ENCODE results near the gene NEK7. TPM values are rescaled to one million over a fixed set of nuclear protein-coding genes. Genes with fewer than 3 reads are reported as not detected.

Gene NEK7
- total RNA-seq, 6 donors from 2014 or later = 55.3 to 137 (median 112) TPM

DNA sequence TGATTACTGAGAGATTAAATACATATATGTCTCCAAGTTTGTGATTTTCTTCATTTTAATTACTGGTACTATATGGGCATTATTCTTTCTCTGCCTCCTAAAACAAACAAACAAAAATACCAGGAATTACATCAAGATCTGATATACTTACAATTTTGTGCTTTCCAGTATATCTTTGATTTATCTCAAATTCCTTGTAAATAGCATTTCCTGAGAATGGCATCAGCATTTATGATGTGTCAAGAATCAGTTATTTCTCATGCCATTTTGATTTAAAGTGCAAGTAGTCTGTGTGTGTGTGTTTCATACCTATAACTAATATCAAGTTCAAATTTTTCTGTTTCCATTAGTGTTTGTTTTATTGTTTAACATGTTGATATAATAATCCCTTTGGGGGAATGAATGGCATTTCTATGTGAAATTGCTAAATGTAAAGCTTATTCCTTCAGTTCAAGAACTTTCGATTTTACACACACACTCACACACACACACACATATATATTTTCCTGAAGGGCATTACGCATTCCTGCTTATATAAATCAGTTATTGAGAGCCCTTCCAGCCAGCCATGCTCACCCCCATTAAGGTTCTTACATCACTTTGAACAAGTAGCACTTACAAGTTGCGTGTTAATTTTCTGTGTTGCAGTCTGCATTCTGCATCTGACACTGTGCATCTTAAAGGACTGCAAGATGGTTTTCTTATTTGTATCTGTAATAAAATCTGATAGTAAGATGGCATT, 102.7 kb downstream of the NEK7 start:
- DNase-seq = no peak
- 78 to 87% methylated on average over 3 of the region's 3 CpGs for WGBS, 2 donors
- TF ChIP-seq, protein P1, sequence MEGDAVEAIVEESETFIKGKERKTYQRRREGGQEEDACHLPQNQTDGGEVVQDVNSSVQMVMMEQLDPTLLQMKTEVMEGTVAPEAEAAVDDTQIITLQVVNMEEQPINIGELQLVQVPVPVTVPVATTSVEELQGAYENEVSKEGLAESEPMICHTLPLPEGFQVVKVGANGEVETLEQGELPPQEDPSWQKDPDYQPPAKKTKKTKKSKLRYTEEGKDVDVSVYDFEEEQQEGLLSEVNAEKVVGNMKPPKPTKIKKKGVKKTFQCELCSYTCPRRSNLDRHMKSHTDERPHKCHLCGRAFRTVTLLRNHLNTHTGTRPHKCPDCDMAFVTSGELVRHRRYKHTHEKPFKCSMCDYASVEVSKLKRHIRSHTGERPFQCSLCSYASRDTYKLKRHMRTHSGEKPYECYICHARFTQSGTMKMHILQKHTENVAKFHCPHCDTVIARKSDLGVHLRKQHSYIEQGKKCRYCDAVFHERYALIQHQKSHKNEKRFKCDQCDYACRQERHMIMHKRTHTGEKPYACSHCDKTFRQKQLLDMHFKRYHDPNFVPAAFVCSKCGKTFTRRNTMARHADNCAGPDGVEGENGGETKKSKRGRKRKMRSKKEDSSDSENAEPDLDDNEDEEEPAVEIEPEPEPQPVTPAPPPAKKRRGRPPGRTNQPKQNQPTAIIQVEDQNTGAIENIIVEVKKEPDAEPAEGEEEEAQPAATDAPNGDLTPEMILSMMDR (IDR thresholded peaks at IDR 0.05) = no peak
- TF ChIP-seq POLR2A (IDR thresholded peaks at IDR 0.05) = no peak
- TF ChIP-seq EP300 (IDR thresholded peaks at IDR 0.05) = no peak

DNA sequence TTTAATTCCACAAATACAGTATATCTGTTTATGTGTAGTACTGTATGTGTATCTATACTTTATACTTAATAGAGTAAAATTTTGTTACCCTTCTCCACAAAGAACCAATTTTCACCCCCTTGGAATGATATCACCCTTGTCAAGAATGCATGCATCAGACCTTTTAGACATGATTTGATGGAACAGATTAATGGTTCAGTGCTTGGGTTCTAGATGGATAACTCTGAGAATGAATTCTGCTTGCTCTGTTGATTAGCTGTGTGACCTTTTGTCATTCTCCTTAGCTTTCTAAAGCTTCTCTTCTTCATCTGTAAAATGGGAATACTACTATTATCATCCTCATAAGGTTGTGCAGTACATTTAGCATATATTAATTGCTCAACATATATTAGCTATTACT, 105.1 kb downstream of the NEK7 start:
- no peak for DNase-seq
- no peaks in the 10 kb centered on the region for H3K27me3 ChIP-seq
- H3K9me3 ChIP-seq = no peaks in the 10 kb centered on the region
- ATAC-seq (ENCODE audit: low FRiP score in 2 of 2) = no peak
- H3K36me3 ChIP-seq = peaks cover 0 to 3% (median 0%) of the 10 kb centered on the region in 4 donors
- H3K4me1 ChIP-seq = peaks cover 0 to 16% (median 13%) of the 10 kb centered on the region in 4 donors
- H3K27ac ChIP-seq = no peak overlapping the region
- no peak for TF ChIP-seq POLR2AphosphoS5 (IDR thresholded peaks at IDR 0.05)
- no peak for TF ChIP-seq EP300 (IDR thresholded peaks at IDR 0.05)
- no peak for TF ChIP-seq POLR2A (IDR thresholded peaks at IDR 0.05)
- TF ChIP-seq, protein P1 (IDR thresholded peaks at IDR 0.05) = no peak
- no peak overlapping the region for H3K4me3 ChIP-seq

More for the DNA sequence above, 102.7 kb downstream of the NEK7 start:
- ATAC-seq (ENCODE audit: low FRiP score in 2 of 2) = no peak
- no peak overlapping the region for H3K4me3 ChIP-seq
- peaks cover 0 to 14% (median 12%) of the 10 kb centered on the region in 4 donors for H3K4me1 ChIP-seq
- no peak overlapping the region for H3K27ac ChIP-seq
- no peaks in the 10 kb centered on the region for H3K36me3 ChIP-seq
- no peaks in the 10 kb centered on the region for H3K27me3 ChIP-seq
- H3K9me3 ChIP-seq = no peaks in the 10 kb centered on the region

GRCh38 chr1:198263186-198263585, 106.4 kb downstream of the NEK7 start:
- no peak for DNase-seq
- peaks cover 0 to 16% (median 13%) of the 10 kb centered on the region in 4 donors for H3K4me1 ChIP-seq
- no peak overlapping the region for H3K27ac ChIP-seq
- no peak for ATAC-seq (ENCODE audit: low FRiP score in 2 of 2)
- H3K4me3 ChIP-seq = no peak overlapping the region
- no peaks in the 10 kb centered on the region for H3K27me3 ChIP-seq
- peaks cover 0 to 3% (median 0%) of the 10 kb centered on the region in 4 donors for H3K36me3 ChIP-seq
- no peaks in the 10 kb centered on the region for H3K9me3 ChIP-seq
- no peak for TF ChIP-seq POLR2AphosphoS5 (IDR thresholded peaks at IDR 0.05)
- TF ChIP-seq, protein P1 (IDR thresholded peaks at IDR 0.05) = no peak
- TF ChIP-seq POLR2A (IDR thresholded peaks at IDR 0.05) = no peak
- TF ChIP-seq EP300 (IDR thresholded peaks at IDR 0.05) = no peak
- 71 to 96% methylated on average over 5 of the region's 5 CpGs for WGBS, 2 donors

GRCh38 chr1:198264282-198264681, 107.5 kb downstream of the NEK7 start:
- TF ChIP-seq POLR2AphosphoS5 (IDR thresholded peaks at IDR 0.05) (no peak), EP300 (IDR thresholded peaks at IDR 0.05) (no peak), POLR2A (IDR thresholded peaks at IDR 0.05) (no peak)
- TF ChIP-seq, protein P1 (IDR thresholded peaks at IDR 0.05) = no peak
- no peak for ATAC-seq (ENCODE audit: low FRiP score in 2 of 2)

More at GRCh38 chr1:198264282-198264681, 107.5 kb downstream of the NEK7 start:
- Histone ChIP-seq H3K4me1 (peaks cover 2 to 26% (median 8%) of the 10 kb centered on the region in 4 donors), H3K27me3 (no peaks in the 10 kb centered on the region), H3K9me3 (no peaks in the 10 kb centered on the region), H3K36me3 (peaks cover 0 to 3% (median 0%) of the 10 kb centered on the region in 4 donors), H3K27ac (no peak overlapping the region), H3K4me3 (no peak overlapping the region)
- no peak for DNase-seq

Measured in upper lobe of left lung (tissue), 6 donors.